ENCODE measurements around the gene VPS26C.

Gene VPS26C

DNA sequence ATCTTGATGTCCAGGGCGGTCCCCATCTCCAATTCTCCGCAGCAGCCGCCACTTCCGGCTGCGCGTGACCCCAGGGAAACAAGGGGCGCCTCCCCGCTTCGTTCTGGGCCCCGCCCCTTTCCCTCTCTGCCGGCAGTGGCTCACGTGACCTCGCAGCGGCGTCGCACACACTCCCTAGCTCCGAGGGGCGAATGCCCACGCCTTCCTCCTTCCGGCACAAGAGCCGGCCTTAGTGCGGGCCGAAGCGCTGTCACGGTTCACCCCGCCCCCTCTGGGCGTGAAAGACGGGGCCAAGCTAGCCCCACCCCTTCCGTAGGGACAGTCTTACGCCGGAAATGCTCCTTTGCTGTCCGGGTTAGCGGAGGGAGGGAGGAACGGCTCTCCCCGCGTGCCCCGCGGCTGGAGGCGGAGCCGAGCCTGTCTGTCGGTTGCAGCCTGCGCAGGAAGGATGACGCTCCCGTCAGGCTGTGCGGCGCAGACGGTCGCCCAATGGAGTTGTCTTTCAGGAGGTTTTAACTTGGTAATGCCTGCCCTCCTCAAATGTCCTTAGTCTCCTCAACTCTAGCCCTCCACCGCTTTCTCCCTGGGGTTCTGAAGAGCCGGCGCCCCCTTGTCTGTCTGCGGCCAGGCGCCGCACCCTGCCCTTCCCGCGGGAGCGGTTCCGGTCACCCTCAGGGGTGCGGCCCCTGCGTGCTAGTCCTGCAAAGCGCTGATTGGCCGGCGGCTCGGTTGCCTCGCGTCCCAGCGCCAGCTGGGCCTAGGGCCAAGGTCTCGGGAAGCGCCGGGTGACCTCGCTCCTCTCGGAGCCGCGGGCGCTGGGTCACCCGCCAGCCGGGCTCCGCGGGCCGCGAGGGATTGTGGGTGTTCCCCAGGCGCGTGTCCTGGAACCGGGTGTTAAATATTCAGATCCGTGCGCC is at the start of gene VPS26C:
Gene VPS26C (minus strand): TSS at position 66 of the 917 bp plus-strand sequence. CDS start 40 bp downstream, at position 26.
- TF ChIP-seq CTCF (IDR thresholded peaks at IDR 0.05) = no peak

DNA sequence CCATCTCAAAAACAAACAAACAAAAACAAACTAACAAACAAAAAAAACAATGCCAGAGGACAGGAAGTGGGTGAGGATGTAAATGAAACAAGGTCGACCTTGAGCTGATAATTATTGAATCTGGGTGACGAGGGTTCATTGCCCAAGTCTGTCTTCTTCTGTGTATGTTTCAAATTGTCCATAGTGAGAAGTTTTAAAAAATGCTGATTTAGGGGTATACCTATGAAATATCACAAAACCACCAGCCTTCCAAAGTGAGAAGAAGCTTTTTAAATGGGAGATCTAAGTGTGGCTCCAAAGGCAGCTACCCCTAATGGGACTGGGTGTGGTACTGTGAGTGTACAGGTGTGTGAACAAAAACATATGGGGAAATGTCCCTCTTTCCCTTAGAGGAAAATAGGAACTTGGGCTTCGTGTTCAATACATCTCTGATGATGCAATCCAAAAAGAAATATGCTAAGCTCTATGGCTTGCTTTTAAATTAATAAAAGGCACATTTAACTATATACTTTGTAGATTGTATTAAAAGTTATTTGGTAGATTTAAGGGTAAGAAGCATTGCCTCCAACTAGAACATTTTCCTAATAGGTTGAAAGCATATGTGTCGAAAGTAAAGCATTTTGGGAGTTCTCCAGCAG is 33.1 kb upstream of the VPS26C start:
- TF ChIP-seq CTCF (IDR thresholded peaks at IDR 0.05) = no peak

GRCh38 chr21:37297364-37297763 is 30.2 kb upstream of the VPS26C start:
- TF ChIP-seq CTCF (IDR thresholded peaks at IDR 0.05) = no peak

GRCh38 chr21:37294679-37295078 is 27.5 kb upstream of the VPS26C start:
- TF ChIP-seq CTCF (IDR thresholded peaks at IDR 0.05) = no peak

DNA sequence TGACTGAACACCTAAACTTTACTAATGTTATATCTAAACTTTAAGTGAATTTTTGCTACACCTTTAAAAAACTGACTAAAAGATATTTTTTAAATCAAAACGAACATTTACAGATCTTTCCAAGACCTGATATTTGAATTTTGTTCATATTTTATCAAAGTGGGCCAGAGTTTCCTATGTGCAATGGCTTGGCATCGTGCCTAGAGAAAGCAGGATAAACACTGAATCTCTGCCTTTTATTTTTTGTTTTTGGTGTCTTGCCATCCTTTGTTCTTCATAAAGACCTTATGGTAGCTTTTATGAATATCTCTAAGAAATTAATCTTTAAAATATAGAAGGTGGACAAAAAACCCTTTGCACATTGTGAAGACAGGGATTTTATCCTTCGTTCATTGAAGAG is 25.8 kb upstream of the VPS26C start:
- no peak for TF ChIP-seq CTCF (IDR thresholded peaks at IDR 0.05)

DNA sequence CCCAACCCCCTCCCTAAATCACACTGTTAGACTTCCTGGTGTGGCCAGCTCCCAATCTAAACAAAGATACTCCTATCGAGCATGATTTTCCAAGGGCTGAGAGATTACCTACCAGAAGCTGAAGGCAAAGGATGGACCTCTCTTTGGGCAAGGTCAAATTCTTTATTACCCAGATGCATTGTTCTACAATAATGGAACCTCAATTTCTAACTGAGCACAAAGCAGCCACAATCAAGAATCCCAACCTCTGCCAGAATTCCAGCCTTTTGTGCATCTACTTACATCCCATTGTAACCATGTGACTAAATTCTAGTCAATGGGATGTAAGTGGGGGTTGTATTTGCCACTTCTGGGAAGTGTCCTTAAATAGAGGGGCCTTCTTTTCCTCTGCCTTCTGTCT is 24.9 kb upstream of the VPS26C start:
- no peak for TF ChIP-seq CTCF (IDR thresholded peaks at IDR 0.05)

- no peak for TF ChIP-seq CTCF (IDR thresholded peaks at IDR 0.05)
These were observed 14.9 kb upstream of the VPS26C start for GRCh38 chr21:37281993-37282392.

Data from LNCAP (cell line).